H1 (cell line): Measurements from ENCODE around the gene SNX24. TPM values are rescaled to one million over a fixed set of nuclear protein-coding genes. Genes with fewer than 3 reads are reported as not detected.
A peak's percentile ranks its signal among the peaks of the same experiment; 100 is the strongest.

Source experiments
- CHD7 ChIP-seq: fragments of 300-600 bp; sonication (generic); IDR thresholded peaks from 2 replicates; pipeline ENCODE4 v1.7.1; 2012; ENCODE audit warnings: low read length, moderate library complexity, mild to moderate bottlenecking, inconsistent platforms; ENCODE audit not compliant: insufficient replicate concordance
- MAFK ChIP-seq: IDR thresholded peaks from 2 replicates; pipeline ENCODE4 v1.6.1; 2012; ENCODE audit warnings: low read depth, mild to moderate bottlenecking, improper control_type of control experiment, low read length
- polyA plus RNA-seq, 7 experiments: library from polyadenylated mRNA; depleted of rRNA in 3 of 7; stranded (reverse) in 5 of 7; unstranded in 2 of 7; fragments of >200 nt in 5 of 7; fragments of 200-250 nt in 2 of 7; gene quantifications; 1 replicate in 5 of 7; 2 replicates in 1 of 7; 4 replicates in 1 of 7; pipeline versions ENCODE4 v1.2.1 to v1.2.3, GENCODE V29; 2011 to 2013; ENCODE audit warnings: missing spikeins in 2 of 7, mixed read lengths in 2 of 7
- total RNA-seq: library from RNA; stranded (reverse); fragmentation: NEBNext Ultra II Directional; extraction: Animal tissue kit (Norgen Biotek cat#: 25700); gene quantifications from 2 replicates; pipeline ENCODE4 v1.2.1, GENCODE V29; 2021

SNX24 gene
- total and polyA plus RNA-seq, 2 of the 8 experiments (the other 6 are each of a cell fraction or from before 2014, with no cell fraction given), result 7.3 to 14.3 TPM

- TF ChIP-seq CHD7 (no peak), MAFK (peak; percentile 35; the same call in 1 of the 2 replicates)
- TF ChIP-seq, all 59 proteins: peak for 1
Measured at GRCh38 chr5:122815218-122815767, 30.1 kb upstream of the SNX24 start (continued).
